GM18502 (cell line): Measurements from ENCODE around the gene EXD1.
"Not testable (repeated sequence)": the region's sequence is repeated elsewhere in the genome, so short reads cannot be mapped to it uniquely, and the experiment has no call there.

Source experiments
- ATAC-seq: cut with Tn5 transposase; IDR thresholded peaks from one replicate; pipeline ENCODE4 v1.9.1; 2021; ENCODE audit warnings: mild to moderate bottlenecking; ENCODE audit not compliant: unreplicated experiment, poor library complexity

Gene EXD1, protein sequence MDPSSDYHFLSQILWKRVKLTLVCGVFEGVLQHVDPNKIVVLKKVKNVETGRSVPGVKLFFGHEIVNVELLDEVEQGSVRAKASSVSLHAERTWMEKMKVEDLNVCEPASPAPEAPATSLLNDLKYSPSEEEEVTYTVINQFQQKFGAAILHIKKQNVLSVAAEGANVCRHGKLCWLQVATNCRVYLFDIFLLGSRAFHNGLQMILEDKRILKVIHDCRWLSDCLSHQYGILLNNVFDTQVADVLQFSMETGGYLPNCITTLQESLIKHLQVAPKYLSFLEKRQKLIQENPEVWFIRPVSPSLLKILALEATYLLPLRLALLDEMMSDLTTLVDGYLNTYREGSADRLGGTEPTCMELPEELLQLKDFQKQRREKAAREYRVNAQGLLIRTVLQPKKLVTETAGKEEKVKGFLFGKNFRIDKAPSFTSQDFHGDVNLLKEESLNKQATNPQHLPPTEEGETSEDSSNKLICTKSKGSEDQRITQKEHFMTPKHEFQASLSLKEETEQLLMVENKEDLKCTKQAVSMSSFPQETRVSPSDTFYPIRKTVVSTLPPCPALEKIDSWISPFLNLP

DNA sequence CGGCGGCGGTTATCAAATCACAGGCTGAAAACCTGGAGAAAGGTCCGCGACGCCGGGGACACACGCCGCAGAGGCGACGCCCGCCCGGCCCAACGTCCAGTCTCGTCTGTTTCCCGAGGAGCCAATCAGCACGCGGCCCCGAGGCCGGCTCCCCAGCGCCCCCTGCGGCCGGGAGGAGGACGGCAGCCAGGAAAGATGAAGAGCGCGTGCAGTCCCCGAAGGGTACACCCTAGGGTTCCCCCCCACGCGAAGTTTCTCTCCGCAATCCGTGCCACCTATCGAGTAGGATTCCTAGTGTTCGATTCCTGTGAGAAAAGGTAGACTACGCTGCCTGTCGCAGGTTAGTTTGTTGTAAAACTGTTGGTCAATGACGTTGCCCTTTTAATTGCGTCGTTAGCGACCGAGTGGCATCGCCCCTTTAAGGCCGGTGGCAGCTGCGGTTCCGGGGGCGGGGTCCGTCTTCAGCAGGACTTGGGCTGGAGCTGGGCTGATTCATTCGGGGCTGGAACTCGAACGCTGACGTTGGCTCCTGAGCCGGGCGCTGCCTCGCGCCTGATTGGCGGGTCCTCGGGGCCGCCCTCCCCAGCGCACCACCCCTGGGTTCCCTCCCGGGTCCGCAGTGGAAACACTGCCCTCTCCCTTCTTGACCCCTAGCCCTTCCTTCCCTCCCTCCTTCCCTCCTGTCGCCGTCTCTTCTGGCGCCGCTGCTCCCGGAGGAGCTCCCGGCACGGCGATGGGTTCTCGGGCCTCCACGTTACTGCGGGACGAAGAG is at the start of gene EXD1, which contains the start of gene CHP1:
Gene EXD1, minus strand, starts transcription at position 108 of the 772 bp plus-strand sequence. CDS start 4,182 bp downstream, outside the sequence.
Gene CHP1, plus strand, starts transcription at position 619 of the 772 bp plus-strand sequence. Its CDS starts 115 bp downstream, at position 734.
- peak; percentile 92 for ATAC-seq

DNA sequence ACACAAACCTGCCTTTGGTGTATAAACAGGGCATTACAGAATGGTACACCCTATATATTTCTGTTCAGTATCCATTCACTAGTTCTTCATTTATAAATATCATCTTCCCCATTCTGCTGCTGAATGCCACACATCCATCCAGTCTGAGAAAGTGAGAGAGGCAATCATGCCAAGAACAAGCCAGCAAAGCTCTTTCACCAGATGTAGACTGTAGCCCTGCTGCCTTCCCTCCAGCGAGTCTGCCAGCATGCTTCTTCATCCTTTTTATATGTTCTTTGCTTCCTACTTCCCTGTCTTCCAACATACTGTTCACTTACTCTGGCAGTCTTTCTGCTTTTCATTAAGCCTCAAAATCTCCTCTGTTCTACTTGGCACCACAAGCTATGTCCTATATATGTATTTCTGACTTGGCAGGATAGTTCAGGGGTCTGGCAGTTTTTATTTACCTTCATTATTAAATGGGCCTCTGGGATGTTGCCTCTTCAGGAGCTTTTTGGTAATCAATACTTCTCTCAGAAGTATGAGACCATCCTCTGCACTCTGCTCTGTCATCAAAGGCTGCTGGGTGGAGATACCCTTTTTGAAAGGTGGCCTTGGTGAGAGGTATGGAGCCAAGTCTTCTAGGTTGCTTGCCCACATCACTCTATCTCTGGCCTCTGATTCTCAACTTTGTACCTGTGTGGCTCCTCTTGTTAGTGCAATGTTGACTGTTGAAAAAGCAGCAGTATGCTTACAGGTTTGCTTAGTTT is 49.2 kb upstream of the EXD1 start:
- no peak for ATAC-seq

- ATAC-seq: no peak
Measured at GRCh38 chr15:41278319-41278718, 47.8 kb upstream of the EXD1 start.

GRCh38 chr15:41276831-41277230 is 46.3 kb upstream of the EXD1 start:
- ATAC-seq: no peak

DNA sequence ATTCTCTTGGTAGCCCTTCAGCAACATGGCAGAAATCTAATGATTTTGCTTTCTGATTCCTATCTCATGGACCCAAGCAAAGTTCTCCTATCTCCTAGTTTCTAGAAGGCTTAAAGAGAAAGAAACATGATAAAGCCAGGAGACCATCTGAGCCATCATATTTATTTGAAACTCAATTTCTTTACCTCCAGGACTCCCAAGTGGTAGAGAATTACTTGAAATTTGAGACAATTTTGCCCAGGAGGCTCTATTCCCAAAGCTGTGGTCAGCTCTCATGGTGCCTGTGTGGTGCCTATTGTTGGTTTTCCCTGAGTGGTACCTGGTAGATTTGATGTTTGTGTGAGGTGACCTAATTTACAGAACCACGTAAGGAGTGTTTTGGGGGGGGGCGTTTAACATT is 39.3 kb upstream of the EXD1 start:
- ATAC-seq: no peak

DNA sequence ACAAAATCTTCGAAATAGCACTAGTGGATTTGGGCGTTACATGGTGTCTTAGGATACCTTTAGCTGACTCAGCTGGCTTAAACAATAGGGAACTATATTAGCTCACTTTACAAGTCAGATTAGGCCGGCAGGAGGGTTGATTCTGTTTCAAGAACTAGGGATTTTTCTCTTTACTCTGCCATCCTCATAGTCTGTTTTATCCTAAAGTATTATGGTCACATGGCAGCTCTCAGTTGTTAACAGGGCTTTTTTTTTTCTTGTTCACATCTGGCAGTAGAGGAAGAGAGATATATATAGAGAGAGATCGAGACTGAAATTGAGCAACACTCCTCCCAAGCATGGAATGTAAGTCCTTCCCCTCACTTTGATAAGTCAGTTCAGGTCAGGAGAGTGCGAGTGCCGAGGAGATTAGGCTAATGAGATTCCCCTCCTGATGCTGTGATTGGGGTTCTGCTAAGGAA is 33.4 kb upstream of the EXD1 start:
- ATAC-seq: no peak

GRCh38 chr15:41262571-41262970 is 32.0 kb upstream of the EXD1 start:
- ATAC-seq: no peak

GRCh38 chr15:41260924-41261323 is 30.4 kb upstream of the EXD1 start:
- ATAC-seq: not testable (repeated sequence)

- no peak for ATAC-seq
Measured at GRCh38 chr15:41259546-41260189, 29.1 kb upstream of the EXD1 start.

DNA sequence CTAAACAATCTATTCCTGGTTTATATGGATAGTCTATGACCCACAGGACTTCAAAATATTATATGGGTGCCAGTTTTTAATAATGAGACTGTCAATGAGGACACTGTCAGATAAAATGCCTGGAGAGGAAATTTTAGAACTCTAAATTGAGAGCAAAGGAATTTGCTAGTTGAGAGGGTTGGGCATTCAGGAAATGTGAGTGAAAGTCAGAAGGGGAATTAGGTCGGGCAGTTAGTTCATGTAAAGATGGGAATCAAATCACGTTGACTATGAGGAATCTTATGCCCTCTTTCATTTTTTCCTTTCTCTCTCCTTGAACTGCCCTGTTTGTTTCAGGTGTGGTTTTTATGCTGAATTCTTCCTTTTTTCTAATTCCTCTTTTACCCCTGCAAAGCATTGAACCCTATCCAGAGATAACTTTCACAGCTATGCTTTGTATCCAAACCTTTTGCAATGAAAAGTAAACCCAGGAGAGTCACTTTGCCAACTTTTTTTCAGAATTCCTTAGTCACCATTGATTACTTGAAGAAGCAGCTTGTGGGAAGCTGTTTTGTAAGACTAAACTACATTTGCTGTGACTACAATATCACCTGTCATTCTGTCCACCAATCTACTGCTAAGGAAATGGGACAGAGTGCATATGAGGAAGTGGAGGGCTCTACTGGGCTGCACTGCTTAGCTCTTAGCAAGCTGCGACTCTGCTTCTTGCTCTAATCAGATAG is 28.4 kb upstream of the EXD1 start:
- ATAC-seq: no peak

- ATAC-seq: no peak
Measured at GRCh38 chr15:41256577-41257038, 26.1 kb upstream of the EXD1 start.

GRCh38 chr15:41256103-41256502 is 25.5 kb upstream of the EXD1 start:
- no peak for ATAC-seq

GRCh38 chr15:41254560-41254959 is 24.0 kb upstream of the EXD1 start:
- no peak for ATAC-seq

- ATAC-seq: no peak
Measured at GRCh38 chr15:41251411-41251810, 20.9 kb upstream of the EXD1 start.

DNA sequence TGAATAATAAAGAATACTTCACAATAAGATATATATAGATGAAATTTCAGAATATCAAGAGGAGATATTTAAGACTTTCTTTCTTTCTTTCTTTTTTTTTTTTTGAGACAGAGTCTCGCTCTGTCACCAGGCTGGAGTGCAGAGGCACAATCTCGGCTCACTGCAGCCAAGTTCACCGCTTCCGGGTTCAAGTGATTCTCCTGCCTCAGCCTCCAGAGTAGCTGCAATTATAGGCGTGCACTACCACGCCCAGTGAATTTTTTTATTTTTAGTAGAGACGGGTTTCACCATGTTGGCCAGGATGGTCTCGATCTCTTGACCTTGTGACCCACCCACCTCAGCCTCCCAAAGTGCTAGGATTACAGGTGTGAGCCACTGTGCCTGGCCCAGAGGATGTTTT is 20.2 kb upstream of the EXD1 start:
- not testable (repeated sequence) for ATAC-seq

GRCh38 chr15:41241221-41241964 is 10.8 kb upstream of the EXD1 start:
- no peak for ATAC-seq

DNA sequence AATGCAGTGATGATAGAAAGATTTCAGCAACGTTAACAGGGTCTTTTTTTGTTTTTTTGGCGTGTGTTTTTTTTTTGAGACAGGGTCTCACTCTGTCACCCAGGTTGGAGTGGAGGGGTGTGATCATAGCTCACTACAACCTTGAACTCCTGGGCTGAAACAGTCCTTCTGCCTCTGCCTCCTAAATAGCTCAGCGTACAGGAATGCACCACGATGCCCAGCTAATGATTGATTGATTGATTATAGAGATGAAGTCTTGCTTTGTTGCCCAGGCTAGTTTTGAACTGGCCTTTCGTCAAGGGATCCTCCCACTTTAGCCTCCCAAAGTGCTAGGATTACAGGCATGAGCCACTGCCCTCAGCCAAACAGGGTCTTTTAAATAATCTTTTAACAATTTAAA is 7.5 kb upstream of the EXD1 start:
- no peak for ATAC-seq

DNA sequence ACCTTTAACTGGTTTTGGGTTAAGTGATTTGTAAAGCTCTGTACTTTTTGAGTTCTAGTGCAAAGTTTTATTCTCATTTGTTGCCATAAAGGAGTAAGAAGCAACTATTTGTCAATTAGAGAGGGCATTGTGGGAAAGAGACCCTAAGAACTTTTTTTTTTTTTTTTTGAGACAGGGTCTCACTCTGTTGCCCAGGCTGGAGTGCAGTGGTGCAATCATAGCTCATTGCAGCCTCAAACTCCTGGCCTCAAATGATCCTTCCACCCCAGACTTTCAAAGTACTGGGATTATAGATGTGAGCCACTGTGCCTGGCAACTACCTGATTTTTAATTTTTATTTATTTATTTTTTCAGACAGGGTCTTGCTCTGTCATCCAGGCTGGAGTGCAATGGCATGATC is 5.4 kb upstream of the EXD1 start:
- ATAC-seq: no peak
